HG03108 (cell line): ENCODE data around the gene KRTAP12-4.
"Not testable (repeated sequence)": the region's sequence is repeated elsewhere in the genome, so short reads cannot be mapped to it uniquely, and the experiment has no call there.

ENCODE experiments used
- ATAC-seq: cut with Tn5 transposase; IDR thresholded peaks from one replicate; pipeline ENCODE4 v1.9.1; 2021; ENCODE audit warnings: moderate library complexity; ENCODE audit not compliant: unreplicated experiment

The KRTAP12-4 gene, protein sequence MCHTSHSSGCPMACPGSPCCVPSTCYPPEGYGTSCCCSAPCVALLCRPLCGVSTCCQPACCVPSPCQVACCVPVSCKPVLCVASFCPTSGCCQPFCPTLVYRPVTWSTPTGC

DNA sequence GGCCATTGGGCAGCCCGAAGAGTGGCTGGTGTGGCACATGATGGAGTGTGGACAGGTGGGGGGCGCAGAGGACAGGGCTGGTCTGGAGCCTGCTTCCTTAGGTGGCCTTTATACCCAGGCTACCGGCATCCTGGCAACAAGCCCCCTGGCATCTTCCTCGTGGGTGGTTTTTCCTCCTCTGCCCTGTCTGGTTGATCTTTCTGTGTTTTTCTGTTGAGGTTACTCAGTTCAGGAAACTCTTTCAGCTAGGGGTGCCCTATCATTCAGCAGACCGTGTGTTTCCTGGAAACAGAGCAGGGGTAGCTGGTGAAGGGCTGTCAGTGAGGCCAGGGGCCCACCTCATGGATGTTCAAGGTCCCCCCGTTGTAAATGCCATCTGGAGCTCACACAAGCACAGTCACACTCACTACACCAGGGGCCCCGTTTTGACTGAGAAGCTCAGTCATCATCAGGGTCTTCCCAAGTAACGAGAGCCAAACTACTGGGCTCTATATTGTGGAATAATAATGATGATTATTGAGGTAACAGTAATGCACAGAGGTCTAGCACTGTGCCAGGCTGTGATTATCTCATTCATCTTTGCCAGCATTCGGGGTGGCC is at the start of gene KRTAP12-4:
TSS of gene KRTAP12-4 (minus strand) at position 84 of the 600 bp plus-strand sequence. CDS start at position 39, 45 bp downstream.
- ATAC-seq: no peak

DNA sequence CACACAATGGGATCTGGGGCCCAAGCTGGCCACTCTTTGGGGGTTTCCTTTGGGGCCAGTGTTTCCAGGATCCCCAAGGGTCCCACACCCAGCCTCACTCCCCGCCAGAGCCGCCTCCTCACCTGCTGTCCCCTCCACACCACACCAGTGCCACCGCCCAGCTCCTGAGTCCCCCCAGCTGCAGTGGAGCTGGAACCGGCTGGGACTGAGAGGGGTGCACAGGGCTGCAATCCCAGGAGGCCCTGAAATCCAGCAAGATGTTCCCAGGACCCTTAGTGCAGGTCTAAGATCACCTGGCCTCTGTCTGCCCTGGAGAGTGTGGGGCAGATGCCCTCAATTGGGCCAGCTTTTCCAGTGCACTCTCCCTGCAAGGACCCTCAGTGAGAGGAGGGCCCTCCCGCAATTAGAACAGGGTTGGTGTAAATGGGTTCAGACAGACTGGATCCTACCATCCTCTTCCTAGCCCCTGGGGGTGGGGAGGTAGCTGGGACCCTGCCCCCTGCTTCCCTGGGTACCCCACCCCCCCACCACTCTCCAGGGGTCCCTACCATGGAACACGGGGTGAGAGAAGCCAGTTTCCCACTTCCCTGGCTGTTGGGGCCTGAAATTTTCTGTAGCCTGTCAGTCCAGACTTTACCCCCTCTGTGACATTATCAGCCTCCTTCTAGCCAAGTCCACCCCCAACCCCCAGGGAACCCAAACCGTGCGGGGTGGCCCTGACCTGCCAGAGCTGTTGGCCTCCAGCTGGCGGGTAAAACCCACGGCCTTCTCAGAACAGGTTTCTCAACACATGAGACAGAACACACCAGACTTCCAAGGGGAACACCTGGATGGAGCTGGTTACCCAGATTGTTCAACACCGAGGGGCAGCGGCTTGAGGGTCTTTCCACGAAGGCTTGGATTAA is 49.5 kb upstream of the KRTAP12-4 start:
- no peak for ATAC-seq

DNA sequence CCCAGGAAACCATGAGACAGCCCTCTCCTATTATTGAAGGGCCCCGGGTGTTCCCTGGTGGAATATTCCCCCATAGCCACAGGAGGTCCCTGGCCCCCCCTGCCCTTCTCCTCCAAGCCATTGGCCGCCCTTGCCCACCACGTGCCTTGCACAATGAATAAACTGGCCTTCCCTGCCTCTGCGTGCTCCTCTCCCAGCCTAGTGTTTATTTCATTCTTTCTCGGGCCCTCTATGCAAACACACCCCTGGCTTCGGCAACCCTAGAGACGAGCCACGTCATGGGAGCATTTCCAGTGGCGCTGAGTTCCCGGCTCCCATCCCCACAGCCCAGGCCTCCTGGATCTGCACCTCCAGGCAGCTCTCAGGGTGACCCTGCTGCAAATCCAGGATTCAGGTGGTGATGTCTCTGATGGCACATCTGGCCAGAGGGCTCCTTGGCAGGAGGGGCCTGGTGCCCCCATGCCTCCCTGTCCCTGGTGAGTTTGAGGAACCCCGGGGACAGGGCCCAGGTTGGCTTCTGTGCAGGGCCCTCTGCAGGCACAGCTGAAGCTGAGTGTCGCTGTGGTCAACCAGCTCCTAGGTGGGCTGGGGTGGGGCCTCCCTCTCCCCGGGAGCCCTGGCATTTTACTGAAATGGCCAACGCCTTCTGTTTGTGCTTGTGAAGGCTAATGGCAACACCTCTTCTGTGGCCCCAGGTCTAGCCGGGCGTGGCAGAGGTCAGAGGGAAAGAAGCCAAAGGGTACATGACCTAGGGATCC is 48.7 kb upstream of the KRTAP12-4 start:
- ATAC-seq: no peak

DNA sequence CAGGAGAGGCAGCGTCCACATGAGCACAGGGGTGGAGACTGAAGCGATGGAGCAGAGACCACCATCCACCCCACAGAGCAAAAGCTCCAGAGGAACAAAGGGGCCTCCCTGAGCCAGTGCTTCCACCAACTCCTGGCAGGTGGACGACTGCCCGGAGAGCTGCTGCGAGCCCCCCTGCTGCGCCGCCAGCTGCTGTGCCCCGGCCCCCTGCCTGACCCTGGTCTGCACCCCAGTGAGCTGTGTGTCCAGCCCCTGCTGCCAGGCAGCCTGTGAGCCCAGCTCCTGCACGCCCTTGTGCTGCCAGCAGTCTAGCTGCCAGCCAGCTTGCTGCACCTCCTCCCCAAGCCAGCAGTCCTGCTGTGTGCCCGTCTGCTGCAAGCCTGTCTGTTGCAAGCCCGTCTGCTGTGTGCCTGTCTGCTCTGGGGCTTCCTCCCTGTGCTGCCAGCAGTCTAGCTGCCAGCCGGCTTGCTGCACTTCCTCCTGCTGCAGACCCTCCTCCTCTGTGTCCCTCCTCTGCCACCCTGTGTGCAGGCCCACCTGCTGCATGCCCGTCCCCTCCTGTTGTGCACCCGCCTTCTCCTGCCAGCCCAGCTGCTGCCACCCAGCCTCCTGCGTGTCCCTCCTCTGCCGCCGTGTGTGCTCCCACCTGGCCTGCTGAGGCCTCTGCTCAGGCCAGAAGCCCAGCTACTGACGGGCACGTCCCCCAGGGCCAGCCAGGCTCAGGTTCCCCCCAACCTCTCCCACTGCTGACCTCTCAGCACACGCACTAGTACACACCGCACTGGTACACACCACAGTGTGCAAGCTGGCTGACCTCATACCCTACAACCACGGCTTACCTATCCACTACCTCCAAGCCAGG is 47.9 kb upstream of the KRTAP12-4 start:
- ATAC-seq: no peak

DNA sequence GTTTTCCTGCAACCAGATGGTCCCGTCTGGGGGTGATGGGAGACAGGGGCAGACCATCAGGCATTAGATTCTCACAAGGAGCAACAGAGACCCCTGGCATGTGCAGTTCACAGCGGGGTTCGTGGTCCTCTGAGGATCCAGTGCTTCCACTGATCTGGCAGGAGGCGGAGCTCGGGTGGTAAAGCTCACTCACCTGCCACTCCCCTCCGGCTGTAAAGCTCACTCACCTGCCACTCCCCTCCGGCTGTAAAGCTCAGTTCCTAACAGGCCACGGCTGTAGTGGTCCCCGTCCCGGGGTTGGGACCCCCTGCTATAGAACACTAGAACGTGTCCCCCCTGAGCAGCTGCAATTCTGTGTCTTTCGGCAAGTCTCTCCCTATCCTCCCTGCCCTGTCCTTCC is 47.1 kb upstream of the KRTAP12-4 start:
- ATAC-seq: no peak

DNA sequence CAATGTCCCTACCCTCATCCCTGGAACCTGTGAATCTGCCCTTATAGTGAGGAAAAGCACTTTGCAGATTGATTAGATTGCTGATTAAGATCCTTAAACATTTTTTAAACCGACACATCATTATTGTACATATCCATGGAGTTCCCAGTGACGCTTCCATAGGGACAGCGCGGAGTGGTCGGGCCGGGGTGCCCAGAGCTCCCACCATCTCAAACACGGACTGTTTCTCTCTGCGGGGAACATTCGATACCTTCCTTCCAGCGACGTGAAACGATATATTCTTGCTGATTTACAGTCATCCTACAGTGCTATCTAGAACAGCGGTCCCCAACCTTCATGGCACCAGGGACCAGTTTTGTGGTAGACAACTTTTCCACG is 46.6 kb upstream of the KRTAP12-4 start:
- no peak for ATAC-seq

DNA sequence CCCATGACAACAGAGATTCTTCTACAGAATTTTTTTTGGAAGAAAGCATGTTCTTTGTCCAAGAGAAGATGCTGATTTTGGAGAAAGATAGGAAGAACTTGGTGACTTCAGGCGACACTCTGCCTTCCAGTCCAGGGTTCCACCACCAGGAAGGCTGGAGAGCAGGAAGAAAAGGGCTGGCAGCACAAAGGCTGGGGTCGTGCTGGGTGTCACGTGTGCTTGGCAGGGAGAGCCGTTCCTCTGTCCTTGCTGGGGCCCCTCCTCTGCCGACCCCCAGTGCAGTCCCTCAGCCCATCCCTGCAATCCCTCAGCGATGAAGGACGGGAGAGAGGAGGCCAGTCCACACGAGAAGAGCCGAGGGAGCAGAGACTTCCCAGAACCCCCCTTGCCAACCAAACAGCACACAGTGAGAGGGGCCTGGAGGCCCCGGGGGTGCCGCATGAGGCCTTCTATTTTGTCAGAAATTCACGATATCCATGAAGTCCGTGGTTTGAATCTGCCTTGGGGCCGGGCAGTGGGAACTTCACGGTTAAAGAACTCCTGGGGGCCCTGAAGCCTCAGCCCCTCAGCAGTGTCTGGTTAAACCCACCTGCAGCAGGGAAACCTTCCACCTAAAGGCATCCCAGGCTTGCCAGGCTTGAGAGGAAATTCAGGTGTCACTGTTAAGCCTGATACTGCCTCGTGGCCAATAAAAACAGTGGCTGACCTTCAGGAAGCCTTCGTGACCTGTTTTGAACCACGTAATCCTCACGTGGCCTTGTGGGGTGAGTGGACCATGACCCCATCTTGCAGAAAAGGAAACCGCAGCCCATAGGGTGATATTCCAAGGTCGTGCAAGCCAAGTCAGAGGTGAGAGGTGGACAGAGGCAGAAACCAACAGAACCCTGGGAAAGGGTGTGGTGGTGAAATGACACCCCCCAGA is 45.9 kb upstream of the KRTAP12-4 start:
- ATAC-seq: no peak

DNA sequence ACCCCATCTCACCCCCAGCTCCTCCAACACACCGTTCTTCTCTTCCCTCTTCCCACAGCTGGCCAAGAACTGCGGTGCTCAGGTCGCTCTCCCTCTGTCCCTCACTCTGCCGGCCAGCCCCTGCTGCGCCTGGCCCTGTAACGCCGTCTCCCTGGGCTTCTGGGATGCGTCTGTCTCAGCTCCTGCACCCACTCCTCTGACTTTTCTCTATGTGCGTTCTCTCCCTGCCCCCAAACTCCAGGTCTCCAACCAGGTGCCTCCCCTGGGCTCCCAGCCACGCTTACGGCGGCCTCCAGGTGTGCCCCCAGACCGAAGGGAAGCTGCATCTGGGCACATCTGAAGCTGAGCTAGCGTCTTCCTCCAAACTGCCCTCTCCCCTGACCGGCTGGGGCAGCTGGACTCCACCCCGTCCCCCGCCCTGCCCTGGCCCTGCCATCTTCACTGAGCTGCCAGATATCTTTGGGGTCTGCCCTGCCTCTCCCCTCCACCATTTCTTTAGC is 45.1 kb upstream of the KRTAP12-4 start:
- no peak for ATAC-seq

DNA sequence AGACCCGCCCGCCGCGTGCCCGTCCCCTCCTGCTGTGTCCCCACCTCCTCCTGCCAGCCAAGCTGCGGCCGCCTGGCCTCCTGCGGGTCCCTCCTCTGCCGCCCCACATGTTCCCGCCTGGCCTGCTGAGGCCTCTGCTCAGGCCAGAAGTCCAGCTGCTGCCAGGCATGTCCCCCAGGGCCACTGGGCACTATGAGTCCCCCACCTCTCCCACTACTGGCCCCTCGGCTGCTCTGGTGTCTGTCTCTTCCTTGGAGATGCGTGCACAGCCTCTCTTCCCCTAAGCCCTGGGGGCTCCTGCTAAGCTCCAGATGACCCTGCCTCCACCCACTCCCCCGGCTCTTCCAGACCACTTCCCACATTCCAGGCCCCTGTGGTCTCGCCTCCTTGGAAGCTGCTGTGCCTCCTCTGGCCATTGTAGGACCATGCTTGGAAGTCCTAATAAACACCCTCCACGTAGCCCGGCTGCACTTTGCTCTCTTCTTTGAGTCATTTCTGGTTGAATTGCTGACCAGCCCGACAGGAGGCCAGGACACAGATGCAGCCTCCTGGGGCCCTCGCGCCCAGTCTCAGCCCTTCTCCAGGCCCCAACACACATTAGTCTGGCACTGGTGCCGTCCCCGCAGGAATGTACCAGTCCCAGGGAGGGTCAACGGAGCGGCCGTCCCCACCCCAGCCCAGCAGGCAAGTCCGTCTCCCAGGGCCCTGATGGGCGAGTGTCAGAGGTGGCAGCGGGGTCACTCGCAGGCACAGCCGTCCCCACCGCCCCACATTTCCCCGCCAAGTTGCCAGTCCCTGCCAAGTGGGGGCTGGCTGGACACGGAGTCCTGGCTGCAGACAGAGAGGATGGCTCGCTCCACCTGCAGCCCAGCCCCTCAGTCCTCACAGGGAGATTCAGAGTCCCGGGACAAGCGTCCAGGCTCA is 43.6 kb upstream of the KRTAP12-4 start:
- ATAC-seq: no peak

DNA sequence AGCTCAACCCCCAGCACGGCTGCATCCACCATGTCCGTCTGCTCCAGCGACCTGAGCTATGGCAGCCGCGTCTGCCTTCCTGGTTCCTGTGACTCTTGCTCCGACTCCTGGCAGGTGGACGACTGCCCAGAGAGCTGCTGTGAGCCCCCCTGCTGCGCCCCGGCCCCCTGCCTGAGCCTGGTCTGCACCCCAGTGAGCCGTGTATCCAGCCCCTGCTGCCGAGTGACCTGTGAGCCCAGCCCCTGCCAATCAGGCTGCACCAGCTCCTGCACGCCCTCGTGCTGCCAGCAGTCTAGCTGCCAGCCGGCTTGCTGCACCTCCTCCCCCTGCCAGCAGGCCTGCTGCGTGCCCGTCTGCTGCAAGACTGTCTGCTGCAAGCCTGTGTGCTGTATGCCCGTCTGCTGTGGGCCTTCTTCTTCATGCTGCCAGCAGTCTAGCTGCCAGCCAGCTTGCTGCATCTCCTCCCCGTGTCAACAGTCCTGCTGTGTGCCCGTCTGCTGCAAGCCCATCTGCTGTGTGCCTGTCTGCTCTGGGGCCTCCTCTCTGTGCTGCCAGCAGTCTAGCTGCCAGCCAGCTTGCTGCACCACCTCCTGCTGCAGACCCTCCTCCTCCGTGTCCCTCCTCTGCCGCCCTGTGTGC is 42.8 kb upstream of the KRTAP12-4 start, which contains the start of gene KRTAP10-12:
TSS of gene KRTAP10-12 (plus strand) at position 1 of the 639 bp plus-strand sequence. CDS start at position 31, 30 bp downstream.
- not testable (repeated sequence) for ATAC-seq

DNA sequence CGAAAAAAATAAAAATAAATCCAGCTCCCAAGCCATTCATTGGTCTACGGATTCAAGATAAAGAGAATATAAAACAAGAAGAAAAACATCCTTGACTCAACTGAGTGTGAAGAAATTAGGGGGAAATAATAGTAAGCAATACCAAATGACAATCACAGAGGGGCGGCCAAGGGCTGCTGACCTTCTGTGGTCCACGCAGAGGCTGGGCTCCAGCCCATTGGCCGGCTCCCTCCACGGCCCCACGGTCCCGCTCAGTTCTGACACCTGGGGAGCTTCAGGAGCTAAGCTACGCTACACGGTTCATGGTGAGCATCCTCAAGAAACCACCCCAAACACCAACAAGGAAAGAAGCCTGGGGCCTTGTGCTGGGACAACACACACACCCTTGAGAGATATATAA is 42.1 kb upstream of the KRTAP12-4 start:
- ATAC-seq: no peak

DNA sequence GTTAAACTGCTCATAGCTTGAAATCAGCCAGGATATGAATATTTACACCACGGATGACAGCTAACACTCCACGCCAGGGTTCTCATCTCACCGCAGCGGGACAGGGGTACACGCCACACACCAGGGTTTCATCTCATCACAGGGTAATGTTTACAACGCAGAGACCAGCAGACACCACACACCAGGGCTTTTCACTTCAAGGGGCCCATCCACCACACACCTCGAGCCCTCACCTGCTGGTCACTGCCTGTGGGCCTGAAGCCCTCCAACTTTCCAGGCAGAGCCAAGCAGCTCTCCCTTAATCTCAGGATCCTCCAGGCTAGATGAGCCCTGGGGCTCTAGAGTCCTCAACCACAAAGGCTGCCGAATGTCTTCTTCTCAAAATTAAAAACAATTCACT is 41.2 kb upstream of the KRTAP12-4 start:
- no peak for ATAC-seq

DNA sequence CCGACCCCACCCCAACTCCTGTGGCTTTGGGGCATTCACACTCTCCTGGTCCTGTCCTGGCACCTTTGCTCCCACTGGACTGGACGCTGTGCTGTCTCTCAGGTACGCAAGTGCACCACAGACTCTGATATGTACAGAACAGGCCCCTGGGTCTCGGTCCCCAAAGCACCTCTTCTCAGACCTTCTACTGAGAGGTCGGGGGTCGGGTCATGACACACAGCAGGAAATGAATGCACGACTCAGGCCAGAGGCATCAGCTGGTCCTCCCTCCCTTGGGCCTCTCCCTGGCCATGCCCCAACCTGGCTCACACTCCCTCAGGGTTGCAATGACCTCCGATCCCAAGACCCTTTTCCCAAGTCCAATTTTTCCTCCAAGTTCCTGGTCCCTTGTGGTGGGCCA is 40.7 kb upstream of the KRTAP12-4 start:
- ATAC-seq: no peak

DNA sequence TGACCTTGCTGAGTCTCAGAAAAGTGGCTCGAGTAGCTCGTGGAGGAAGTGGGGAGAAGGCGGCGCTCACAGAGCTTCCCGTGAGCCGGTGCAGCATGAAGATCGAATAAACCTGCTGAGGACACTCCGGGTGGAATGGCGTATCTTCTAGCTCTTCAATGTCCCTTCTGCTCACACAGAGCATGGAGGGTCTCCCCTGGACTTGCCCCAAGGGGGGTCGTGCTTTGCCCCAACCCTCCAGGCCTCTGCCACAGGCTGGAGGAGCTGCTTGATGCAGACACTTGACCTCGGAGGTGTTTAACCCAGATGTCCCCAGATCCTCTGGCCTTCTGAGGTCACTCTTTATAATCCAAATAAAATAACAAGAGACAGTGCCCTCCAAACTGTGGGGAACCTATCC is 40.3 kb upstream of the KRTAP12-4 start:
- no peak for ATAC-seq

DNA sequence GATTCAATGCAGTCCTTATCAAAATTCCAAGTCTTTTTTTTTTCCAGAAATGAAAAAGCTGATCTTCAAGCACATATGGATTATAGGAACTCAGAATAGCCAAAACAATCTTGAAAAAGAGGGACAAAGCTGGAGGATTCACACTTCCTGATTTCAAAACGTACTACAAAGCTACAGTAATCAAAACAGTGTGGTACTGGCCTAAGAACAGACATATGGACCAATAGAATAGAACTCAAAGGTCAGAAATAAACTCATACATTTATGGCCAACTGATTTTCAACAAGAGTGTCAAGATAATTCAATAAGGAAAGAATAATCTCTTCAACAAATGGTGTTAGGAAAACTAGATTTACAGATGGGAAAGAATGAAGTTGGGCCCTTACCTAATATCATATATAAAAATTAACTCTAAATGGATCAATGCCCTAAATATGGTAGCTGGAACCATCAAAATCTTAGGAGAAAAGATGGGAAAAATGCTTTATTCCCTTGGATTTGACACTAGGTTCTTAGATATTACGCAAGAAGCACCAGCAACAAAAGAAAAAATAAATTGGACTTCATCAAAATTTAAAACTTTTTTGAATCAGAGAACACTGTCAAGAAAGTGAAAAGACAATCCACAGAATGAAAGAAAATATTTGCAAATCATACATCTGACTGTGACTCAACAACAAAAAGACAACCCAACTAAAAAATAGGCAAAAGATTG is 38.5 kb upstream of the KRTAP12-4 start:
- ATAC-seq: no peak

DNA sequence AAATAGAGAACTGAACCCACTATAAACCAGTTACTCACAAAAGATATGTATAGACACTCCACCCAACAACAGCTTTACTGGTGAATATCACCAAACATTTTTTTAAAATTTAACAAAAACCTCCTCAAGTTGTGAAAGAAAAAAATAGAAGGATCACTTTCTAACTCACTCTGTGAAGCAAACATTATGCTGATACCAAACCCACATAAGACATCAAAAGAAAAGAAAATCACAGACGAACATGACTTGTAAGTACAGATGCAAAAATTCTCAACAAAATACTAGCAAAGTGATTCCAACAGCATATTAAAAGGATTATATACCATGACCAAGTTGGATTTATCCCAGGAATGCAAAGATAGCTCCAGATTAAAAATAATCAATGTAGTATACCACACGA is 37.2 kb upstream of the KRTAP12-4 start:
- ATAC-seq: no peak

DNA sequence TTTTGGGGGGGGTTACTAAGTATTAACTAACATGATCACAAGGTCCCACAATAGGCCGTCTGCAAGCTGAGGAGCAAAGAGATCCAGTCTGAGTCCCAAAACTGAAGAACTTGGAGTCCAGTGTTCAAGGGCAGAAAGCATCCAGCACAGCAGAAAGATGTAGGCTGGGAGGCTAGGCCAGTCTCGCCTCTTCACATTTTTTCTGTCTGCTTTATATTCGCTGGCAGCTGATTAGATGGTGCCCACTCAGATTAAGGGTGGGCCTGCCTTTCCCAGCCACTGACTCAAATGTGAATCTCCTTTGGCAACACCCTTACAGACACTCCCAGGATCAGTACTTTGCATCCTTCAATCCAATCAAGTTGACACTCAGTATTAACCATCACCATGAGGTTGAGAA is 35.3 kb upstream of the KRTAP12-4 start:
- ATAC-seq: not testable (repeated sequence)
